ENCODE measurements around the gene PCDHB5. TPM values are rescaled to one million over a fixed set of nuclear protein-coding genes. Genes with fewer than 3 reads are reported as not detected.
A peak's percentile ranks its signal among the peaks of the same experiment; 100 is the strongest.
"Not testable (repeated sequence)": the region's sequence is repeated elsewhere in the genome, so short reads cannot be mapped to it uniquely, and the experiment has no call there.

PCDHB5 gene
- total RNA-seq, 1 experiment from 2014 or later: 2.9 TPM

GRCh38 chr5:141157901-141158300, 22.9 kb downstream of the PCDHB5 start:
- H4K5ac ChIP-seq (ENCODE audit: insufficient read length, low read depth, low read length); DNase-seq; H3K4ac ChIP-seq (ENCODE audit: low read depth, low read length); H2BK5ac ChIP-seq (ENCODE audit: insufficient read length, low read length); H3K4me1 Mint-ChIP-seq; H2BK120ac ChIP-seq (ENCODE audit: low read depth, low read length, poor library complexity, severe bottlenecking); H3K9ac ChIP-seq (ENCODE audit: extremely low read depth, insufficient read length, low read length); H3K4me3 Mint-ChIP-seq; H2AFZ ChIP-seq (ENCODE audit: low read length); H3K27ac ChIP-seq (ENCODE audit: insufficient read length, low read depth, low read length); H3K23me2 ChIP-seq (ENCODE audit: insufficient read length, low read depth, low read length, poor library complexity, severe bottlenecking); H3K27me3 Mint-ChIP-seq (ENCODE audit: low read depth); H3K14ac ChIP-seq (ENCODE audit: insufficient read depth, low read length); H3K4me1 ChIP-seq (ENCODE audit: insufficient read depth, low read length); H2BK12ac ChIP-seq (ENCODE audit: insufficient read length, low read depth, low read length); H4K20me1 ChIP-seq (ENCODE audit: control insufficient read depth, insufficient read depth, insufficient read length); H2BK20ac ChIP-seq (ENCODE audit: low read depth, low read length, poor library complexity, severe bottlenecking); H3K4me2 ChIP-seq (ENCODE audit: insufficient read depth, insufficient read length, low read length); H2BK15ac ChIP-seq (ENCODE audit: low read depth, low read length); H2AK5ac ChIP-seq (ENCODE audit: insufficient read length, low read length); H4K8ac ChIP-seq (replicated peaks; ENCODE audit: insufficient read length, low read depth, low read length); H3K79me2 ChIP-seq (ENCODE audit: insufficient read depth, low read length); H4K91ac ChIP-seq (ENCODE audit: insufficient read length, low read depth, low read length); H3K56ac ChIP-seq (ENCODE audit: insufficient read length, low read depth, low read length); H3K18ac ChIP-seq (ENCODE audit: insufficient read length, low read depth, low read length); H3T11ph ChIP-seq (ENCODE audit: low read length); H3K79me1 ChIP-seq (ENCODE audit: insufficient read depth, low read depth, low read length, poor library complexity, severe bottlenecking); H3K9me3 ChIP-seq (ENCODE audit: control insufficient read depth, low read depth, low read length); H3K23ac ChIP-seq (ENCODE audit: insufficient read length, low read depth, low read length); H3K27me3 ChIP-seq (ENCODE audit: insufficient read depth, low read length): not testable (repeated sequence)
- no CpG with 5 or more reads among the region's 28 CpGs for WGBS (ENCODE audit: extremely low coverage, insufficient read length, low lambda C conversion rate)
- Mint-ChIP-seq H3K27ac (peak overlapping the region in 1 of 3 experiments; percentile 73; a peak in 1 of 7 replicates), H3K9me3 (peaks cover 23 to 26% of the 10 kb centered on the region in 2 experiments), H3K36me3 (ENCODE audit: insufficient read depth in 1 of 3, low read depth in 3 of 3) (peaks cover 0 to 12% (median 8%) of the 10 kb centered on the region in 3 experiments; a peak in 5 of 7 replicates)

Measured in H9 (cell line).